ENCODE data around the gene PEX12.
"Not testable (repeated sequence)": the region's sequence is repeated elsewhere in the genome, so short reads cannot be mapped to it uniquely, and the experiment has no call there.

The PEX12 gene

GRCh38 chr17:35578929-35579432, 610 bp upstream of the PEX12 start:
- peak overlapping the region; percentile 75 for H3K4me3 ChIP-seq
- no peak for DNase-seq (ENCODE audit: low spot score)
- peak overlapping the region; percentile 76 to 92 for H3K27ac ChIP-seq
- TF ChIP-seq CTCF (IDR thresholded peaks at IDR 0.05): no peak

- DNase-seq (ENCODE audit: low spot score): no peak
- H3K27ac ChIP-seq: peak overlapping the region; percentile 76 to 92
- TF ChIP-seq CTCF (IDR thresholded peaks at IDR 0.05): no peak
- peak overlapping the region; percentile 75 for H3K4me3 ChIP-seq
Observed at GRCh38 chr17:35577830-35578196, 558 bp downstream of the PEX12 start.

GRCh38 chr17:35575759-35576158, 2.6 kb downstream of the PEX12 start:
- no peak for DNase-seq (ENCODE audit: low spot score)
- H3K27ac ChIP-seq: no peak overlapping the region
- H3K4me3 ChIP-seq: no peak overlapping the region
- no peak for TF ChIP-seq CTCF (IDR thresholded peaks at IDR 0.05)

GRCh38 chr17:35569405-35569804, 9.0 kb downstream of the PEX12 start:
- DNase-seq (ENCODE audit: low spot score): no peak
- Histone ChIP-seq H3K4me3 (no peak overlapping the region), H3K27ac (no peak overlapping the region)
- no peak for TF ChIP-seq CTCF (IDR thresholded peaks at IDR 0.05)

DNA sequence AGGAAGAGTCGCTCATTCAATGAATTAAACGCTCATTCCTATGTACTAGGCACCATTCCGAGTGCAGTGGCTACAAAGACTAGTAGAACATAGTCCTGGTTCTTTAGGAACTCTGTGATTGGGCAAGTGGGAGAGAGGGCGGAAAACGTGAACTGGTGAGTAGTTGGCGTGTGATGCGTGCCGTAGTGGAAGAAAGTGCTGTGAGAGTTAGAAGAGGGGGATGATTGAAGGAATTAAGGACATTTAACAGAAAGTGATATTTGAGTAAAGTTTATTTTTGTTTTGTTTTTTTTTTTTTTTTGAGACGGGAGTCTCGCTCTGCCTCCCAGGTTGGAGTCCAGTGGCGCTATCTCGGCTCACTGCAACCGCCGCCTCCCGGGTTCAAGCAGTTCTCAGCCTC, 9.8 kb downstream of the PEX12 start:
- H3K4me3 ChIP-seq: peak overlapping the region; percentile 79
- no peak for TF ChIP-seq CTCF (IDR thresholded peaks at IDR 0.05)
- no peak for DNase-seq (ENCODE audit: low spot score)
- peak overlapping the region; percentile 72 to 84 for H3K27ac ChIP-seq

DNA sequence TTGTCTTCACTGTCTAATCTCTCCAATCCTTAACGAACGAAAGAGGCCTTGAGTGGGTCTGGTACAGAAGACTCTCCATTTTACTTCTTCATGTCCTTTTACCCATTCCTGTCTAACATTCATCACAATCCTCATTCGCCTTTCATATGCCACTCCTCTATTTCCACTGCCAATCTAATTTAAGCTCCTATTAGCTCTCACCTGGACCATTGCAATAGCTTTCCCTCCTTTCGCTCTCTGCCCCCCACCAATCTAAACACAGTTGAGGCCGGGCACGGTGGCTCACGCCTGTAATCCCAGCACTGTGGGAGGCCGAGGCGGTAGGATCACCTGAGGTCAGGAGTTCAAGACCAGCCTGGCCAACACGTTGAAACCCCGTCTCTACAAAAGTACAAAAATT, 11.4 kb downstream of the PEX12 start:
- TF ChIP-seq CTCF (IDR thresholded peaks at IDR 0.05): no peak
- DNase-seq (ENCODE audit: low spot score): no peak
- peak overlapping the region; percentile 79 for H3K4me3 ChIP-seq
- no peak overlapping the region for H3K27ac ChIP-seq

DNA sequence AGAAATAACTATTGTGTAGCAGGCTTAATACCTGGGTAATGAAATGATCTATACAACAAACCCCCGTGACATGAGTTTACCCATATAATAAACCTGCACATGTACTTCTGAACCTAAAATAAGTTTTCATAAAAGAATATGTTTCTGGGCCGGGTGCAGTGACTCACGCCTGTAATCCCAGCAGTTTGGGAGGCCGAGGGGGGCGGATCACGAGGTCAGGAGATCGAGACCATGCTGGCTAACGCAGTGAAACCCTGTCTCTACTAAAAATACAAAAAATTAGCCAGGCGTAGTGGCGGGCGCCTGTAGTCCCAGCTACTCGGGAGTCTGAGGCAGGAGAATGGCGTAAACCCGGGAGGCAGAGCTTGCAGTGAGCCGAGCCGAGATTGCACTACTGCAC, 15.2 kb downstream of the PEX12 start:
- H3K27ac ChIP-seq; H3K4me3 ChIP-seq; DNase-seq (ENCODE audit: low spot score): not testable (repeated sequence)

DNA sequence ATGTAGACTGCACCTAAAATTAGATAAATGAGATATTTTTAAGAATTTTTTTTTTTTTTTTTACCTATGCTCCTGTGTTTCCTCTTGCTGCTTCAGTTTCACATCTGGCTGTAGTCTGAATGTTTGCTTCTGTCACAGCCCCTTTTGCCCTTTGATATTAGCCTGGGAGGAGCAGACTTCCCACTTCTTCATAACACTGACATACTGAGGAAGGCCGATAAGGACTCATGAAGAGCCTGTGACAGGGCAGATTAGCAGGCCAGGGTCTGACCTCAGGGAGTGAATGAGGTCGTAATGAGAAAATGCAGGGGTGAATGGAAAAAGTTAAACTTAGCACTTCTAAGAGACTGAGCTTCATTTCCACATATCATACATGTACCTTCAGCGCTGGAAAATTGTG, 17.7 kb downstream of the PEX12 start, which contains the start of gene SLFN14:
SLFN14 (minus strand) TSS at position 117 of the 400 bp plus-strand sequence. CDS start 2,757 bp downstream, outside the sequence.
- Histone ChIP-seq H3K4me3 (no peak within 1 kb of the TSS), H3K27ac (no peak within 1 kb of the TSS)
- TF ChIP-seq CTCF (IDR thresholded peaks at IDR 0.05): no peak
- DNase-seq (ENCODE audit: low spot score): no peak

All from coronary artery (tissue), 2 donors.